Neural crest cell (in vitro differentiated cells): ENCODE measurements around the gene MRPS23. TPM values are rescaled to one million over a fixed set of nuclear protein-coding genes. Genes with fewer than 3 reads are reported as not detected.

Experiments used
- DNase-seq: peaks from one replicate; pipeline ENCODE4 v3.0.0; 2021; ENCODE audit warnings: low read depth, mixed read lengths, low spot score
- H3K27ac Mint-ChIP-seq: one replicate; pipeline ENCODE4 v1.8.0; 2021; ENCODE audit warnings: mild to moderate bottlenecking, mixed read lengths; ENCODE audit not compliant: unreplicated experiment
- H3K27me3 Mint-ChIP-seq: 2 replicates; pipeline ENCODE4 v1.8.0; 2021; ENCODE audit warnings: low read depth, mild to moderate bottlenecking, mixed read lengths
- H3K36me3 Mint-ChIP-seq: 2 replicates; pipeline ENCODE4 v1.8.0; 2021; ENCODE audit warnings: low read depth, mild to moderate bottlenecking, mixed read lengths
- H3K4me1 Mint-ChIP-seq: 2 replicates; pipeline ENCODE4 v1.8.0; 2021; ENCODE audit warnings: mixed read lengths
- H3K4me3 Mint-ChIP-seq: one replicate; pipeline ENCODE4 v1.8.0; 2021; ENCODE audit warnings: mild to moderate bottlenecking, mixed read lengths
- H3K9me3 Mint-ChIP-seq: 2 replicates; pipeline ENCODE4 v1.8.0; 2021; ENCODE audit warnings: mixed read lengths
- total RNA-seq: library from RNA; stranded (reverse); gene quantifications from 2 replicates; pipeline ENCODE4 v1.2.1, GENCODE V29; 2021
- TF ChIP-seq, protein P1 (sequence below): fragments of 200-600 bp; sonication (generic); conservative IDR thresholded peaks from 2 replicates; pipeline ENCODE4 v1.5.0; 2021; ENCODE audit warnings: antibody characterized with exemption, mild to moderate bottlenecking

MRPS23 gene
- total RNA-seq, 1 donor from 2014 or later: 63.0 TPM

DNA sequence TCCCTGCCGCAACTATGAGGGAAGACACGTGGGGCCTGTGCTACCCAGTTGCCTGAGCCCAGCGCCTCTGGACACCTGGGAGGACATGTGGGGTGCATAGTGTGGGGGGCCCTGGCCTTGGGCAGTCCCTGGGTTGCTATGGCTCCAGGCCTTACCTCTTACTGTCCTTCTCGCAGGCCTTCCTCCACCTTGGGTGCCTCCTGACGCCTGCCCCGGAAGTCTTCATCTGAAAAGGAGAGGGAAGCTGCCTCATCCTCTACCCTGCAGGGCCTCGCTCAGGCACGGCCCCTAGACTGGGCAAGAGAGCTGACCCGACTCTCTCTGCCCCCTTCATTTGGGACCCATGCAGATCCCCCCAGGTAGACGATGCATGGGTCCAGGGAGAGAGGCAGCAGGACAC is 16.5 kb upstream of the MRPS23 start:
- no peaks in the 10 kb centered on the region for H3K9me3 Mint-ChIP-seq

DNA sequence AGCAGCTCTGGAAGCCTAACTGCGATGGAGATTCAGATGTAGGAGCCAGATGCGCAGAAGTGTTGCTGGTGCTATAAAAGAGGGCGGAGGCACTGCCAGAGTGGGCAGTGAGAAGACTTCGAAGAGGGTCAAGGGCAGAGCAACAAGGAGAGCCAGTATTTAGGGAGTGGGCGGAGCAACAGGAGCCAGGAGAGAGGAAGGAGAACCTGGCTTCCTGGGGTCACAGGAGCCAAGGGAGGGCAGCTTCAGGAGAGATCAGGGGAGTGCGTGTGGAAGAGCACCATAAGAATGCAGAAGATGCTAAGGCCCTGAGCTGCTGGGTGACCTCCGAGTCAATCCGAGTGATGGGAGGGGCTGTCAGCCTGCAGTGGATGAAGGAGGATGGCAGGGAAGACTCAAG is 14.4 kb upstream of the MRPS23 start:
- Mint-ChIP-seq H3K27me3 (peaks cover 5% of the 10 kb centered on the region), H3K4me3 (peak overlapping the region; percentile 32), H3K36me3 (peaks cover 25% of the 10 kb centered on the region), H3K4me1 (peaks cover 65% of the 10 kb centered on the region), H3K27ac (peak overlapping the region; percentile 2), H3K9me3 (no peaks in the 10 kb centered on the region)
- TF ChIP-seq, protein P1, sequence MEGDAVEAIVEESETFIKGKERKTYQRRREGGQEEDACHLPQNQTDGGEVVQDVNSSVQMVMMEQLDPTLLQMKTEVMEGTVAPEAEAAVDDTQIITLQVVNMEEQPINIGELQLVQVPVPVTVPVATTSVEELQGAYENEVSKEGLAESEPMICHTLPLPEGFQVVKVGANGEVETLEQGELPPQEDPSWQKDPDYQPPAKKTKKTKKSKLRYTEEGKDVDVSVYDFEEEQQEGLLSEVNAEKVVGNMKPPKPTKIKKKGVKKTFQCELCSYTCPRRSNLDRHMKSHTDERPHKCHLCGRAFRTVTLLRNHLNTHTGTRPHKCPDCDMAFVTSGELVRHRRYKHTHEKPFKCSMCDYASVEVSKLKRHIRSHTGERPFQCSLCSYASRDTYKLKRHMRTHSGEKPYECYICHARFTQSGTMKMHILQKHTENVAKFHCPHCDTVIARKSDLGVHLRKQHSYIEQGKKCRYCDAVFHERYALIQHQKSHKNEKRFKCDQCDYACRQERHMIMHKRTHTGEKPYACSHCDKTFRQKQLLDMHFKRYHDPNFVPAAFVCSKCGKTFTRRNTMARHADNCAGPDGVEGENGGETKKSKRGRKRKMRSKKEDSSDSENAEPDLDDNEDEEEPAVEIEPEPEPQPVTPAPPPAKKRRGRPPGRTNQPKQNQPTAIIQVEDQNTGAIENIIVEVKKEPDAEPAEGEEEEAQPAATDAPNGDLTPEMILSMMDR: no peak
- DNase-seq: no peak

More for the DNA sequence above, 16.5 kb upstream of the MRPS23 start:
- H3K27ac Mint-ChIP-seq: no peak overlapping the region
- peak overlapping the region; percentile 27 for H3K4me3 Mint-ChIP-seq
- H3K27me3 Mint-ChIP-seq: no peaks in the 10 kb centered on the region
- no peak for DNase-seq
- TF ChIP-seq, protein P1: no peak
- peaks cover 61% of the 10 kb centered on the region for H3K4me1 Mint-ChIP-seq
- peaks cover 28% of the 10 kb centered on the region for H3K36me3 Mint-ChIP-seq

DNA sequence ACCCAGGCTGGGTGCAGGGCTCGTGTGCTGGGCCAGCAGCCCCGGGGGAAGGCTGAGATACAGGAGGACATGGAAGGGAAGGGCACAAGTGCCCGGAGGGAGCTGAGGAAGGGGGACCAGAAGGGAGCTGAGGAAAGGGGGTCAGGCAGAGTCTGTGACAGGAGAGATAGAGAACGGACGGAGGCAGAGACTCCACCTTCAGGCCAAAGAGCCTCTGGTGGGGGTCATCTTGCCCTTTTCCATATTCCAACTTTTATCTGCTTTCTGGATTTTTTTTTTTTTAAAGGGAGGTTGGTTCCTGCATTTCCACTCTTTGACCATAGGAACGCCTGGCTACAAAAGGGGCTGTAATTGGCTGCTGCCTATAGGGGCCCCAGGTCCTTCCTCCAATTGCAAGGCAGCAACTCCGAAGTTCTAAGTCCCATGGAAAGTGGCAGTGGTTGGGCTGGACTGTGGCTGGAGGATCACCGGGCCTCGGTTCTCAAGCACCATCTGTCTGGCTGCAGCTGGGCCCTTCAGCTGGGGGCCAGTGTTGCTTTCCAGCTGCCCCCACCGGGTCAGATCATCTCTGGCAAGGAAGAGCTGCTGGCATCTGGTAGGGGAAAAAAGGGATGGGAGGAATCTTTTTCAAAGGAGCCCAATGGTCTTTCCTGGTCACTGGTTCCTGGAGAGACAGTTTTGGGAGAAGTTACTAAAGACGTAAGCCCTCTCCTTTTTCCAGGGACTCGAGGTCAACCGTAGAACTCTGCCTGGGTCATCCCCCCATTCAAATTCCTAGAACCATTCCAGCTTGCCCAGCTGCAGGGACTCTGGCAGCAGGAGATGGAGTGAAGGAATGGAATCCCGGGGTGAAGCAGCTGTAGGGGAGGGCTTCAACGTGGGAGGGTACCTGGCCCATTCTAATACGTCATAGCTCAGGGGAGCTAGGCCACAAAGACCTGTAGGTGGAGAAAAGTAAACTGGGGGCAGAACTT is 13.1 kb upstream of the MRPS23 start:
- TF ChIP-seq, protein P1: no peak
- H3K4me3 Mint-ChIP-seq: peak overlapping the region; percentile 54

DNA sequence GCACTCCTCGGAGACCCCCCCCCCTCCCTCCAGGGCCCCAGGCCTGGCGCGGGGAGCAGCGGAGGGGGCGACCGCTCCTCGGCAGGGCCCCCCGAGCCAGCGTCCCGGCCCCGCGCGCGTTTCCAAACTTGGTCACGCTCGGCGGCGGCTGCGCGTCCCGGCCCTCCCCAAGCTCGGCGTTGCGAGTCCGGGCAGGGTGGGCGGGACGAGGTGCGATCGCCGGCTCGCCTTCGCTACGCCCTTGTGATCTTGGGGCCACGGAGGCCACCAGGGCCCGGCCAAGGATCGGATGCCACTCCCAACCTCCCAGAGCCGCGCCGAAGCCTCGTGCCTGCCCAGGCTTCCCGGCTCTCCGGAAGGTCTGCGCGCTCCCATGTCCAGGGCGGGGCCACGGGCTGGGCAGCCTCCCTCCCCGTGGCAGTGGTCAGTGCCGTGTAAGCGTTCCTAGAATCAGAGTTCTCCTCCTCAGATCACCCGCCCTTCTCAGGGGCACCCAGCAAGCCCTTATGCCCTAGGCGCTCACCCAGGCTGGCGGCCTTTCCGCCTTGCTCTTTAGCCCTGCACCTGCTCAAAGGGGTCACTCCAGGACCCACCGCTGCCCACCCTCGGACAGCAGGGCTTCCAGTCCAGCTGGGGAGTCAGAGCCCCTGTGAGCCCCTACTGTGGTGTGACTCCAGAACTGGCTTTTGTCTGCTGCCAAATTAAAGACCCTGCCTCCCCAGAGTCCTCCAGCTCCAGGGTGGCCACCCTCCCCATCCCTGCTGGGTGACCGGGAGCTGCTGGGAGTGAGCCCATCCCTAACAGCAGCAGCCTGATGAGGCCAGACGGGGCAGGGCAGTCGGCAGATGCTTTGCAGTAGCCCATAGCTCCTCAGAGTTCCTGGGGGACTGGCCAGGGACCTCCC is 12.2 kb upstream of the MRPS23 start:
- no peaks in the 10 kb centered on the region for H3K9me3 Mint-ChIP-seq
- H3K4me3 Mint-ChIP-seq: peak overlapping the region; percentile 84
- peak overlapping the region; percentile 50 for H3K27ac Mint-ChIP-seq
- H3K4me1 Mint-ChIP-seq: peaks cover 61% of the 10 kb centered on the region
- H3K36me3 Mint-ChIP-seq: peaks cover 17% of the 10 kb centered on the region
- no peak for DNase-seq
- TF ChIP-seq, protein P1: no peak
- peaks cover 5% of the 10 kb centered on the region for H3K27me3 Mint-ChIP-seq

More for the DNA sequence above, 13.1 kb upstream of the MRPS23 start:
- Mint-ChIP-seq H3K27ac (no peak overlapping the region), H3K4me1 (peaks cover 65% of the 10 kb centered on the region), H3K27me3 (peaks cover 5% of the 10 kb centered on the region), H3K9me3 (no peaks in the 10 kb centered on the region), H3K36me3 (peaks cover 23% of the 10 kb centered on the region)
- no peak for DNase-seq

DNA sequence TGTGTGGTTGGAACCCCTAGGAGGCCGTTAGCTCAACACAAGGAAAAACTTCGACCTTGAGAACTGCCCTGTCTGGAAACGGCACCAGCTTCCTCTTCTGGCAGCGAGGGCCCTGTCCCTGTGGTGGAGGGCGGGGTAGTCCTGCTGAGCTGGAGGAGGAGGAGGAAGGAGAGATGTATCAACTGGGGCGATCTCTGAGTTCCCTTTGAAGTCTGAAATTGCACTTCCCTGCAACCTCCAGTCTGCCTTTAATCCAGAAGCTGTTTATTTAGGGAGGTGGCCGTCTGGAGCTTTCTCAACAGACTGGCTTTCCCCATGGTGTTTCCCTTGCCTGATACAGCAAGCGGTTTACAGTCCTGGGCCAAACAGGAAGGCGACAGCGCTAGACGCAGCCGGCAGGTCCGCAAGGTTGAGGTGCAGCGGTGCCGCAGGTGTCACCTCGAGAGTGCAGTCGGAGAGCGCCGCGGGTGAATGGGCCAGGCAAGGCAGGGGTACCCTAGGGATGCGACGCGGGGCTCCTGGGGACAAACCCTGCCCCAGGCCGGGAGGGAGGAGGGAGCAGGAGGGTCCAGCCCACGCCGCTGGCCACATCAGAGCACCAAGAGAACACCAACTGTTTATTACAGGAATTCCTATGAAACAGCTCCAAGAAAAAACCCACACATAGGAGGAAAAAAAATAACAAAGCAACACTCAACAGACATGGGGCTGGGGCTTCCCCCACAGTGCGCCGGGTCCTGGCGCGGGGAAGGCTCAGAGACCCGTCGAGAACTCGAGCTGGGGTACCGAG is 11.4 kb upstream of the MRPS23 start:
- H3K27me3 Mint-ChIP-seq: peaks cover 5% of the 10 kb centered on the region
- TF ChIP-seq, protein P1: no peak
- H3K9me3 Mint-ChIP-seq: no peaks in the 10 kb centered on the region
- H3K4me3 Mint-ChIP-seq: peak overlapping the region; percentile 84
- peaks cover 61% of the 10 kb centered on the region for H3K4me1 Mint-ChIP-seq
- peaks cover 16% of the 10 kb centered on the region for H3K36me3 Mint-ChIP-seq
- peak overlapping the region; percentile 85 for H3K27ac Mint-ChIP-seq
- DNase-seq: no peak
